ENCODE measurements around the gene RHOB.

RHOB gene

DNA sequence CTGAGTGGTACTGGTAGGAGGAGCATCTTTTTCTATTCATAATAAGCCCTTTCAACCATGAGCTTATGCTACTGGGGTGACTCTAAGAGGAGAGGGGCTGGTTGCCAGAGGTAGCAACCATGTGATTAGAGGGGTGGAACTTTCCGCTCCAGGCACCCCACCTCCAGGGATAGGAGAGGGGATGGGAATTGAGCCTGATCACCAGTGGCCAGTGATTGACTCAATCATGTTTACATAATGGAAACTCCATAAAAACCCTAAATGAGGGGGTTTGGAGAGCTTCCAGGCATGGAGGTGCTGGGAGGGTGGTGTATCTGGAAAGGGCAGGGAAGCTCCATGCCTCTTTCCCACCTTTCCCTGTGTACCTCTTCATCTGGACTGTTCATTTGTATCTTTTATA lies 46.6 kb upstream of the RHOB start:
- Histone ChIP-seq H3K27ac (ENCODE audit: low read depth, low read length) (no peak overlapping the region), H3K79me2 (ENCODE audit: control insufficient read depth, low read length) (no peaks in the 10 kb centered on the region), H3K9me3 (ENCODE audit: control insufficient read depth, insufficient read depth, low read length) (no peaks in the 10 kb centered on the region), H3K4me1 (ENCODE audit: control insufficient read depth, low read length) (no peaks in the 10 kb centered on the region), H3K4me3 (ENCODE audit: low read length) (no peak overlapping the region), H3F3A (ENCODE audit: control insufficient read depth, insufficient read depth) (no peaks in the 10 kb centered on the region), H3K27me3 (ENCODE audit: control insufficient read depth, low read length) (peaks cover 12% of the 10 kb centered on the region; the same call in 1 of the 2 replicates), H3K4me2 (ENCODE audit: low read length) (no peak overlapping the region), H3K36me3 (ENCODE audit: control insufficient read depth, low read length) (no peaks in the 10 kb centered on the region), H4K20me1 (ENCODE audit: control insufficient read depth, insufficient read depth, low read depth, low read length) (no peaks in the 10 kb centered on the region), H3K9me2 (replicated peaks; ENCODE audit: control insufficient read depth, low read length) (no peaks in the 10 kb centered on the region)
- TF ChIP-seq EZH2phosphoT487 (IDR thresholded peaks at IDR 0.05; ENCODE audit: borderline replicate concordance, low read length), result no peak
- TF ChIP-seq, protein P1, sequence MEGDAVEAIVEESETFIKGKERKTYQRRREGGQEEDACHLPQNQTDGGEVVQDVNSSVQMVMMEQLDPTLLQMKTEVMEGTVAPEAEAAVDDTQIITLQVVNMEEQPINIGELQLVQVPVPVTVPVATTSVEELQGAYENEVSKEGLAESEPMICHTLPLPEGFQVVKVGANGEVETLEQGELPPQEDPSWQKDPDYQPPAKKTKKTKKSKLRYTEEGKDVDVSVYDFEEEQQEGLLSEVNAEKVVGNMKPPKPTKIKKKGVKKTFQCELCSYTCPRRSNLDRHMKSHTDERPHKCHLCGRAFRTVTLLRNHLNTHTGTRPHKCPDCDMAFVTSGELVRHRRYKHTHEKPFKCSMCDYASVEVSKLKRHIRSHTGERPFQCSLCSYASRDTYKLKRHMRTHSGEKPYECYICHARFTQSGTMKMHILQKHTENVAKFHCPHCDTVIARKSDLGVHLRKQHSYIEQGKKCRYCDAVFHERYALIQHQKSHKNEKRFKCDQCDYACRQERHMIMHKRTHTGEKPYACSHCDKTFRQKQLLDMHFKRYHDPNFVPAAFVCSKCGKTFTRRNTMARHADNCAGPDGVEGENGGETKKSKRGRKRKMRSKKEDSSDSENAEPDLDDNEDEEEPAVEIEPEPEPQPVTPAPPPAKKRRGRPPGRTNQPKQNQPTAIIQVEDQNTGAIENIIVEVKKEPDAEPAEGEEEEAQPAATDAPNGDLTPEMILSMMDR (IDR thresholded peaks at IDR 0.05; ENCODE audit: low read depth, low read length, poor library complexity, severe bottlenecking), result no peak

DNA sequence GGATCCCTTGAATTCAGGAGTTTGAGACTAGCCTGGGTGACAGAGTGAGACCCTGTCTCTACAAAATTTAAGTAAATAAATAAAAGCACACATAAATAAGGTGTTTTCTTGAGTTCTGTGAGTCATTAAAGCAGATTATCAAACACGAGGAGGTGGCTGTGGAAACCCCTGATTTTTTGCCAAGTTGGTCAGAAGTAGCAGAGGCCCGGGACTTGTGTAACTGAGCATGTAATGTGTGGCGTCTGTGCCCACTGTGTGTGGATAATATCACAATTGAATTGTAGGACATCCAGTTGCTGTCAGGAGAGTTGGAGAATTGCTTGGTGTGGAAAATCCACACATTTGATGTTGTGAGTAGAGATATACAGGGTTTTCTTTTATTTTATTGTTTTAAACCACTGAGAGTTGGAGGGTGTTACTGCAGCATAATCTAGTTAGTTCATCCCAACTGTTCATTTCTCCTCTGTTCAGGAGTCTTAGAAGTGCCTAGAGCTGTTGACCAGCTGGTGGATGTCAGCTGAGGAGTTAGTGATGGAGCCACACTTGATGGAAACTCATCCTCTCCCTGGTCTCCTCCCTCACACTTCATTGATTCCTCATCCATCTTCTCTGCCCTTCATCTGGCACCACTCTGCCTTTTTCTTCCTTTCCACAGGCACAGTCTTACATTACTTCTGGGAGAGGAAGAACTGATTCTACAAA lies 45.9 kb upstream of the RHOB start:
- Histone ChIP-seq H3K36me3 (ENCODE audit: control insufficient read depth, low read length) (no peaks in the 10 kb centered on the region), H3K4me2 (ENCODE audit: low read length) (no peak overlapping the region), H3K9me3 (ENCODE audit: control insufficient read depth, insufficient read depth, low read length) (no peaks in the 10 kb centered on the region), H4K20me1 (ENCODE audit: control insufficient read depth, insufficient read depth, low read depth, low read length) (no peaks in the 10 kb centered on the region), H3K27me3 (ENCODE audit: control insufficient read depth, low read length) (peaks cover 12% of the 10 kb centered on the region; the same call in 1 of the 2 replicates), H3K9me2 (replicated peaks; ENCODE audit: control insufficient read depth, low read length) (no peaks in the 10 kb centered on the region), H3K27ac (ENCODE audit: low read depth, low read length) (no peak overlapping the region), H3K79me2 (ENCODE audit: control insufficient read depth, low read length) (no peaks in the 10 kb centered on the region), H3K4me3 (ENCODE audit: low read length) (no peak overlapping the region), H3K4me1 (ENCODE audit: control insufficient read depth, low read length) (no peaks in the 10 kb centered on the region), H3F3A (ENCODE audit: control insufficient read depth, insufficient read depth) (no peaks in the 10 kb centered on the region)
- TF ChIP-seq EZH2phosphoT487 (IDR thresholded peaks at IDR 0.05; ENCODE audit: borderline replicate concordance, low read length), result no peak
- TF ChIP-seq, protein P1 (IDR thresholded peaks at IDR 0.05; ENCODE audit: low read depth, low read length, poor library complexity, severe bottlenecking), result no peak

DNA sequence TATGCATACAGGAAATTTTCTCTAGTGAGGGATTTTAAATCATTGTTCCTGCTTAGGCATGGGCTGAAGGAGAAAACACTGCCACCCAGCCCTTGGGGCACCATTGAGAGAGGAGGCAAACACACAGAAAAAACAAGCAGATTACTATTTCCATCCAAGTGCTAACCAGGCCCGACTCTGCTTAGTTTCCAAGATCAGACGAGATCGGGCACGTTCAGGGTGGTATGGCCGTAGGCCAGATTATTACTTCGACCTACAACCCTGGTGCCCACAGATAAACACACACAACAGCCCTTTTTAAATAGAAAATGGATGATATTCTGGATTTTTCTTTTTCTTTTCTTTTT lies 45.4 kb upstream of the RHOB start:
- TF ChIP-seq EZH2phosphoT487 (IDR thresholded peaks at IDR 0.05; ENCODE audit: borderline replicate concordance, low read length), result no peak
- TF ChIP-seq, protein P1 (IDR thresholded peaks at IDR 0.05; ENCODE audit: low read depth, low read length, poor library complexity, severe bottlenecking), result no peak
- Histone ChIP-seq H3K27me3 (ENCODE audit: control insufficient read depth, low read length) (peaks cover 12% of the 10 kb centered on the region; the same call in 1 of the 2 replicates), H3K4me3 (ENCODE audit: low read length) (no peak overlapping the region), H3K36me3 (ENCODE audit: control insufficient read depth, low read length) (no peaks in the 10 kb centered on the region), H3K27ac (ENCODE audit: low read depth, low read length) (no peak overlapping the region), H4K20me1 (ENCODE audit: control insufficient read depth, insufficient read depth, low read depth, low read length) (no peaks in the 10 kb centered on the region), H3F3A (ENCODE audit: control insufficient read depth, insufficient read depth) (no peaks in the 10 kb centered on the region), H3K4me2 (ENCODE audit: low read length) (no peak overlapping the region), H3K79me2 (ENCODE audit: control insufficient read depth, low read length) (no peaks in the 10 kb centered on the region), H3K9me3 (ENCODE audit: control insufficient read depth, insufficient read depth, low read length) (no peaks in the 10 kb centered on the region), H3K9me2 (replicated peaks; ENCODE audit: control insufficient read depth, low read length) (no peaks in the 10 kb centered on the region), H3K4me1 (ENCODE audit: control insufficient read depth, low read length) (no peaks in the 10 kb centered on the region)
